Ectodermal cell (in vitro differentiated cells): ENCODE measurements around the gene HDGFL3.
A peak's percentile ranks its signal among the peaks of the same experiment; 100 is the strongest.

Source experiments
- H3K27ac ChIP-seq: 2 replicates; pipeline ENCODE4 v1.7.0; 2013; ENCODE audit warnings: mild to moderate bottlenecking, low read depth, low read length; ENCODE audit not compliant: insufficient read depth, poor library complexity, severe bottlenecking
- H3K27me3 ChIP-seq: 2 replicates; pipeline ENCODE4 v1.7.0; 2013; ENCODE audit warnings: mild to moderate bottlenecking, low read length; ENCODE audit not compliant: insufficient read depth, control insufficient read depth, poor library complexity, severe bottlenecking
- H3K36me3 ChIP-seq: one replicate; pipeline ENCODE4 v1.7.0; 2013; ENCODE audit warnings: low read length; ENCODE audit not compliant: control insufficient read depth, insufficient read depth
- H3K4me1 ChIP-seq: one replicate; pipeline ENCODE4 v1.7.0; 2013; ENCODE audit warnings: low read length; ENCODE audit not compliant: control insufficient read depth, insufficient read depth
- H3K4me3 ChIP-seq: 2 replicates; pipeline ENCODE4 v1.7.0; 2013; ENCODE audit warnings: low read depth, low read length, control low read depth; ENCODE audit not compliant: insufficient read depth
- H3K9me3 ChIP-seq: 2 replicates; pipeline ENCODE4 v1.7.0; 2013; ENCODE audit warnings: mild to moderate bottlenecking, low read length, moderate library complexity; ENCODE audit not compliant: control insufficient read depth
- WGBS, 2 experiments: methylation state at CpG; one replicate each; pipeline ENCODE4 v1.1.7; 2013; ENCODE audit warnings: missing lambda C conversion rate in 2 of 2; 5-methylcytosine and 5-hydroxymethylcytosine counted together

Gene HDGFL3

DNA sequence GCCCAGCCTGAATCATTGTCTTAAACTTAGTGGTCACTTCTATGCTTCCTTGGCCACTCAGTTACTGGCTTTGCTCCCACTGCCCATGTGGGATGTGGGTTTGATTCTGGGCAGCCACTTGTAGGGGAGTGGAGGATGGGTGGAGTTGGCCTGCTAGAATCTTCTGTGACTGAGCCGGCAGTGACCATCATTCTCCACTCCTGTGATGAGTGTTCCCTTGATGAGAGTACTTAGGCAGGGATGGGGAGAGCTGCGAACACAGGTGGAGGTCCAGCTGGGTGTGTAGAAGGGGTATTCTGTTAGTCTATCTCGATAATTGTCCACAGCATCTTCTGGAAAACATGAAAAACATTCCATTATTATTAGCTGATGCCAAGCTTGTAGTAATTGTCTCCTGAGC, 92.2 kb downstream of the HDGFL3 start:
- H3K9me3 ChIP-seq: no peaks in the 10 kb centered on the region
- H3K4me3 ChIP-seq: no peak overlapping the region
- H3K27ac ChIP-seq: no peak overlapping the region
- no peaks in the 10 kb centered on the region for H3K36me3 ChIP-seq
- peaks cover 4% of the 10 kb centered on the region for H3K27me3 ChIP-seq
- 88 to 95% methylated on average over 3 of the region's 3 CpGs for WGBS, 2 experiments
- no peaks in the 10 kb centered on the region for H3K4me1 ChIP-seq

DNA sequence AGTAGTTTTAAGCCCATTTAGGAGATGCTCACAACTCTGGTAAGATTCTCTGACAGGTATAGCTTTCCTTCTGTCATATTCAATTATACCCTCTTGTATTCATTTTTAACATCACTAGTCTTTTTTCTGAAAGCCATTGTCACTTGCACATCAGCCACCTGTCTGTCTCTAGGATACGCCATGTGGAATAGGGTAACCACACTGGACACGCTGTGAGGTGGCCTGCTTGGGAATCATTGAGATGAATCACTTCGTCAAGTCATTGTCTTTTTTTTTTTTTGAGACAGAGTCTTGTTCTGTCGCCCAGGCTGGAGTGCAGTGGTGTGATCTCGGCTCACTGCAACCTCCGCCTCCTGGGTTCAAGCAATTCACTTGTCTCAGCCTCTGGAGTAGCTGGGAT, 92.8 kb downstream of the HDGFL3 start:
- H3K4me3 ChIP-seq: no peak overlapping the region
- H3K27me3 ChIP-seq: peaks cover 7% of the 10 kb centered on the region
- 92 to 95% methylated on average over 6 of the region's 6 CpGs for WGBS, 2 experiments
- no peaks in the 10 kb centered on the region for H3K36me3 ChIP-seq
- H3K27ac ChIP-seq: no peak overlapping the region
- no peaks in the 10 kb centered on the region for H3K4me1 ChIP-seq
- no peaks in the 10 kb centered on the region for H3K9me3 ChIP-seq

DNA sequence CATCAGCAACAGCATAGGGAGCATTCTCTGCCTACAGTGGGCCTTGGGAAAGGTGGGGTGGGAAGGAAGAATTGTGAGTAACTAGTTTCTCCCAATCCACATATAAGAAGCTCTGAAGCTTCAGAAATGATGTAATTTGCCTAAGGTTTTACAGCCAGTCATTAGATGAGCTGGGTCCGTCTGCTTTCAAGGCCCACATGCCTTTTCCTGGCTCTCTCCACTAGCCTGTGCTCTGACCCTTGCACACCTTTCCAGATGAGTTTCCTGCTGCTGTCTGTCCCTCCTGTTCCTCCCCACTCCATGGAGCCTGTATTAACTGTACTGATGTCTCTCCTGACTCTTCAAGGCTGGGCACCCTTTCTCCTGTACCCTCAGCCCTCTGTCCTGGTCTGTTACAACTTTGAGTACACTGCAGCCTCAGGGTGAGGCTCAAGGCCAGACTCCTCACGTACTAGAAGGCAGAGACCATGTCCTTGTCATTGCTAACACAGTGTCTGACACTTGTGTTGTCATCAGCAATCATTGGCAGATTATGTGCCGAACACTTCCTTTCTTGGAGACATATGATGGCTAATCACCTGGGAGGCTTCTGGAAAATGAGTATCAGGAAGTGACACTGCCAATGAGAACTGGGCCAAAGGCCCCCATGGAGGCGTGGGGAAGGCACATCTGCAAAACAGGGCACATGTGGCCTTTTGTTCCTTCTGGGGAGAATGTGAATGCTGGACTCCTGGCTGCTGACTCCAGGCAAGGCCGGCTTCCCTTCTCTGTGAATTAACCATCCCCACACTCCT, 93.5 kb downstream of the HDGFL3 start:
- Histone ChIP-seq H3K9me3 (no peaks in the 10 kb centered on the region), H3K27ac (no peak overlapping the region), H3K36me3 (no peaks in the 10 kb centered on the region), H3K4me1 (no peaks in the 10 kb centered on the region), H3K4me3 (no peak overlapping the region), H3K27me3 (peaks cover 15% of the 10 kb centered on the region)
- 91 to 93% methylated on average over 5 of the region's 5 CpGs for WGBS, 2 experiments

DNA sequence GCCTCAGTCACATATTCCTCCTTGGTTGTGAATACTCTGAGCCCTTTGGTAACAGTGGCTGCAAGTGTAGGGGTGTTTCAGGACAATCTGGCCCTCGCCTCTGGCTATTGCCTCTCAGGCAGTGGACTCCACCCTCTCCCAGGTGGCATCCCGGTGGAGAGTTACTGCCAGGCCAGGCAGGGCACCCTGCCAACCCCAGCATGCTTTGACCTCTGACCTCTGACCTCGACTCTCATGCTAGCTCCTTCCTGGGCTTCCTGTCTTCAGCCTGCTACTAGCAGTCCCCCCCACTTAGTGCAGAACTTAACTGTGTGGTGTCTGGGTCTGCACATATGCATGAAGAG, 94.7 kb downstream of the HDGFL3 start:
- WGBS, 2 experiments: 84 to 86% methylated on average over 3 of the region's 3 CpGs
- Histone ChIP-seq H3K27ac (no peak overlapping the region), H3K9me3 (no peaks in the 10 kb centered on the region), H3K36me3 (no peaks in the 10 kb centered on the region), H3K4me3 (no peak overlapping the region), H3K27me3 (peaks cover 27% of the 10 kb centered on the region), H3K4me1 (no peaks in the 10 kb centered on the region)

DNA sequence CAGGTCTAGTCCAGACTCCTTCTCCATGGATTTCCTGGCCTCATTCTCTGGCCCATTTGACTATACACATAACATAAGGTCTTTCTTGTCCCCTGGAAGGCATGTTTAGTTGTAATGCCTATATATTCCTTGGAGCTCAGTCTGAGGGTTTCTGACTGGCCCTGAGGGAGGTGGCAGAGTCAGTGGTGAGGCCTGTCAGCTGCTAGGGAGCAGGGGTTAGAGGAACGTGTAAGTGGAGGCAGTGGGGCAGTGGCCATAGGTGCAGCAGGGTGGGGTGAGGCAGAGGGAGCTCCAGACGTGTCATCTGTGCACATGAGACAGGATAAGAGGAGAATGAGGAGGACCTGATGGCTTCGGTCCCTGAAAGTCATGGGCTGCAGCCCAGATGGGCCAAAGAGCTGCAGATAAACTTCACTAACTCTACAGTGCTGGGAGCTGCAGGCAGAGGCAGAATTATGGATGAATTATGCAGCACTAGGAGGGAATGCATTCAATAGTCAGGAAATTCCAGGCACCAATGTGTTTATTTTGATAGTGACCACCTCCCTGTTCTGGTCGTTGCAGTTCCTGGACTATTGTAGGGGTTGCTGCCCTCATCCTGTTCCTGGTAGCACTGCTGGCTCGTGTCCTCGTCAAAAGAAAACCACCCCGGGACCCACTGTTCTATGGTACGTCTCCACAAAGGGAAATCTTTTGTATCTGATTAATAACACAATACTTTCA, 95.2 kb downstream of the HDGFL3 start:
- H3K4me3 ChIP-seq: no peak overlapping the region
- H3K9me3 ChIP-seq: no peaks in the 10 kb centered on the region
- no peak overlapping the region for H3K27ac ChIP-seq

DNA sequence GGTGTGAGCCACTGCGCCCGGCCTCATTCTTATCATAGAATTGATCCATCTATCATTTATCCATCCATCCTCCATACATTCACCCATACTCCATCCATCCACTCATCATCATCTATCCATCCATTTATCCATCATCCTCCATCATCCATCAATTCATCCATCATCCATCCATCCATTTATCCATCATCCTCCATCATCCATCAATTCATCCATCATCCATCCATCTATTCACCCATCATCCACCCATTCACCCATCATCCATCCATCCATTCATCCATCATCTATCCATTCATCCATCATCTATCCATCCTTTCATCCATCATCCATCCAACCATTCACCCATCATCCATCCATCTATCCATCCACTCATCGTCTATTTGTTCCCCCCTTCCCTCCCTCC, 96.5 kb downstream of the HDGFL3 start:
- no peak overlapping the region for H3K27ac ChIP-seq

More for the DNA sequence above, 95.2 kb downstream of the HDGFL3 start:
- peaks cover 32% of the 10 kb centered on the region for H3K27me3 ChIP-seq
- H3K4me1 ChIP-seq: no peaks in the 10 kb centered on the region
- H3K36me3 ChIP-seq: no peaks in the 10 kb centered on the region
- 89 to 90% methylated on average over 8 of the region's 8 CpGs for WGBS, 2 experiments

DNA sequence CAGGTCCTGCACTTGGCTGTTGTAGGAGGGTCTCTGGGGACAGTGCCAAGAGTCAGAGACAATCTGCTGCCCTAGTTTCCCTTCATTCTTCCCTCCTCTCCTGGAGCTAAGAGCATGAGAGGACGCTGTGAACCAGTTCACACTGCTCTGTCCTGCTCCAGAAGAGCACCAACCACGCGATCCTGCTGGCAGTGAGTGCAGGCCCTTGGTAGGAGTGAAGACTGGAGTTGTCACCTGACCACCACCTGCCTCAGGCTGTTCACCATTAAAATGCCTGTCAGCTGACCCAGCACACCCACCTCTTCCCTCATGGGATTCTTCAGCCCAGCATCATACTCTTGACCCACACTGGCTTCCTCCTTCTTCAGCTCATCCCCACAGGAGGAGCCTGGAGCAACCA, 97.2 kb downstream of the HDGFL3 start:
- H3K9me3 ChIP-seq: no peaks in the 10 kb centered on the region
- no peak overlapping the region for H3K4me3 ChIP-seq
- no peak overlapping the region for H3K27ac ChIP-seq
- 87 to 92% methylated on average over 3 of the region's 3 CpGs for WGBS, 2 experiments
- H3K36me3 ChIP-seq: no peaks in the 10 kb centered on the region
- H3K27me3 ChIP-seq: peaks cover 43% of the 10 kb centered on the region
- H3K4me1 ChIP-seq: no peaks in the 10 kb centered on the region

More for the DNA sequence above, 96.5 kb downstream of the HDGFL3 start:
- WGBS, 2 experiments: 91 to 96% methylated on average over 3 of the region's 3 CpGs
- no peak overlapping the region for H3K4me3 ChIP-seq
- H3K4me1 ChIP-seq: no peaks in the 10 kb centered on the region
- no peaks in the 10 kb centered on the region for H3K36me3 ChIP-seq
- peaks cover 43% of the 10 kb centered on the region for H3K27me3 ChIP-seq
- no peaks in the 10 kb centered on the region for H3K9me3 ChIP-seq

DNA sequence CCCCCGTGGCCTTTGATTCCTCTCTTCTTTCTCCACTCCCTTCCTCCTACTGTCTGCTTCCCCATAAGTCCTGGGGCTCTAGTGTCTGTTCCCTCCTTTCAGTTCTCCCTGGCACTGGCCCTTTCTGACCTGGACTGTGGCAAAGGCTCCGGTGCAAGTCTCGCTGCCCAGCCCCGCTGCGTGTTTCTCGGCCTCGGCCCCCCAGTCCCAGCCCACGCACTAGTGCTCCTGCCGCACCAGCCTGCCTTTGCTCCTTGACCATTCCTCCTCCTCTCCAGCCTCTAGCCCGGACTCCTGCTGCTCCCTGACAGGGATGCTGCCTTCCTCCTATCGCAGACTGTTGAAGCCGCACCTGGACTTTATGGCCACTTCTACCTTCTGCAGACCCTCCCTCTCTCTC, 98.1 kb downstream of the HDGFL3 start:
- H3K27ac ChIP-seq: no peak overlapping the region
- no peaks in the 10 kb centered on the region for H3K4me1 ChIP-seq
- no peaks in the 10 kb centered on the region for H3K9me3 ChIP-seq
- peaks cover 43% of the 10 kb centered on the region for H3K27me3 ChIP-seq
- WGBS, 2 experiments: 88 to 91% methylated on average over 12 of the region's 12 CpGs
- no peak overlapping the region for H3K4me3 ChIP-seq
- H3K36me3 ChIP-seq: no peaks in the 10 kb centered on the region

DNA sequence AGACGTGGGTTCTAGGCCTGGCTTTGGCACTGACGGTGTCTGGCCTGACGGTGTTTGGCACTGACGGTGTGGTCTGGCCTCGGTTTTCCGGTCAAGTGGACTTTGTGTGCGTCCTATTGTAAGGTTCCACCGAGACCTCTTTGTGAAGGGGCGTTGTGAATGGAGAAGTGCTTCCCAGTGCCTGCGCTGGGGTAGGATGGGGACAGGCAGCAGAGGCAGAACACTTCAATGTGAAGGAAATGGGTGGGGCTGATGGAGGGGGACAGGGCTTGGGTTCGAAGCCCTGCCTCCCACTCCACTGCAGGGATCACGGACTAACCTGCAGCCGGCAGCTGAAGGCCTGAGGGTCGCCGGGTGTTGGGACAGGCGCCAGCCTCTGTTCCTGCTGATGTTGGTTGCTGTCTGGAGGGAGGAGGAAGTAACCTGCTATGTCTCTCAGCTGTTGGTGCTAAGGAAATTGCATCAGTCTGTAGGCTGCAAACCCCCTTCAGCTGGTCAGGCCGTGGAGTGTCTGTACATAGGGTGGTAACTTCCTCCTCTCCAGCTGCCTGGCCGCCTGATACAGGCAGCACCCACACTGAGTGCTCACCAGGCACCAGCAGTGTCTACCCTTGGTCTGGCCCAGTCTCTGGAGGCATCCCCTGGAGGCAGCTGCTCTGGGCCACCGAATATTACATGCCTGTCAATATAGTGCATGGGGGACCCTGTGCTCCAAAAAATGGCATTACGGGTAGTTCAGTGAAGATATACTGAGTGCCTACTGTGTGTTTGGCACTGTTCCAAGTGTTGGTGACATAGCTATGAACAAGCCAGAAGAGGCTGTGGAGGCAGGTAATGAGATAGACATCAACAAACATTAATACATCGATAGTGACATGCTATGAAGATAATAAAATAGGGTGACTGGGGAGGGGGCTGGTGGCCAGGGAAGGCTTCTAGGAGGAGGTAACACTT, 99.1 kb downstream of the HDGFL3 start:
- Histone ChIP-seq H3K36me3 (no peaks in the 10 kb centered on the region), H3K27me3 (peaks cover 43% of the 10 kb centered on the region), H3K4me3 (no peak overlapping the region), H3K9me3 (no peaks in the 10 kb centered on the region), H3K27ac (no peak overlapping the region), H3K4me1 (no peaks in the 10 kb centered on the region)
- WGBS, 2 experiments: 85 to 87% methylated on average over 21 of the region's 21 CpGs

DNA sequence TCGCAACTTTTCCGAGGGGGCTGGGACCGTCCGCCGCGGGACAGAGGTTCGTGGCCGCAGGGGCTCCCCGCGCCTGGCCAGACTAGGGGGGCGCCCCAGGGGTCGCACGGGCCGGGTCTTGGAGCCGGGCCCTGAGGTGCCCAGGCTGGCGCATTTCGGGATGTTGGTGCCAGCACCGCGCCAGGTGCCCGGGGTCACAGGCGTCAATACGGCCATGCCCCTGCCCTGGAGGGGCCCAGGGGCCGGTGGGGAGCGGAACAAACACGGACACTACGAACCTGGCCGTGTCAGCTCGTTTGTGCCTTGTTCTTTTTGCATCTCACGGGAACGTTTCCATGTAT, 99.8 kb downstream of the HDGFL3 start:
- Histone ChIP-seq H3K4me1 (no peaks in the 10 kb centered on the region), H3K27ac (no peak overlapping the region), H3K4me3 (peak overlapping the region; percentile 37), H3K27me3 (peaks cover 43% of the 10 kb centered on the region), H3K36me3 (no peaks in the 10 kb centered on the region), H3K9me3 (no peaks in the 10 kb centered on the region)
- 39% methylated on average over 30 of the region's 30 CpGs for WGBS, 2 experiments
